ENCODE results near the gene ANKMY2.

DNA sequence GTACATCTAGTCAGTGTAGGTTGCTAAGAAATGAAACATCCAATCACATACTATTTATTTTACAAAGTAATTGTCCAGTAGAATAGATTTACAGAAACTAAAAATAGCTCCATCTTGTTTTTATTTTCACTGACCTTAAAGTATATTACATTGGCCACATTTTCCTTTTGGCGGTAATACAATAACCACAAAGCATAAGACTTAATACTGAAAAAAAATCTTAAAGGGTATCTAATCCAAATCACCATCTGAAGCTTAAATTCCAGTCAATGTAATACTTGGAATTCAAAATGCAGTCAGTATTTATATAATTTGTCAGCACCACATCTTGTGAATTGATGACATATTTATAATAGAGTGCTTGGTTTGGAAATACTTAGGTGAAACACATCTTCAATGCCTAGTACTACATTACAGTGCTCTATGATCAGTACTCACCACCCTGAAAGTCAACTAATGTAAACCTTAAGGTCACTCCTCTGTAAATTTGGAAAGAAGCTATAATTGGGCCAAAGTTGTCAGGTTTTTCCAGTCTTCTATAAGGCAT, 8.9 kb downstream of the ANKMY2 start:
- TF ChIP-seq, protein P1, sequence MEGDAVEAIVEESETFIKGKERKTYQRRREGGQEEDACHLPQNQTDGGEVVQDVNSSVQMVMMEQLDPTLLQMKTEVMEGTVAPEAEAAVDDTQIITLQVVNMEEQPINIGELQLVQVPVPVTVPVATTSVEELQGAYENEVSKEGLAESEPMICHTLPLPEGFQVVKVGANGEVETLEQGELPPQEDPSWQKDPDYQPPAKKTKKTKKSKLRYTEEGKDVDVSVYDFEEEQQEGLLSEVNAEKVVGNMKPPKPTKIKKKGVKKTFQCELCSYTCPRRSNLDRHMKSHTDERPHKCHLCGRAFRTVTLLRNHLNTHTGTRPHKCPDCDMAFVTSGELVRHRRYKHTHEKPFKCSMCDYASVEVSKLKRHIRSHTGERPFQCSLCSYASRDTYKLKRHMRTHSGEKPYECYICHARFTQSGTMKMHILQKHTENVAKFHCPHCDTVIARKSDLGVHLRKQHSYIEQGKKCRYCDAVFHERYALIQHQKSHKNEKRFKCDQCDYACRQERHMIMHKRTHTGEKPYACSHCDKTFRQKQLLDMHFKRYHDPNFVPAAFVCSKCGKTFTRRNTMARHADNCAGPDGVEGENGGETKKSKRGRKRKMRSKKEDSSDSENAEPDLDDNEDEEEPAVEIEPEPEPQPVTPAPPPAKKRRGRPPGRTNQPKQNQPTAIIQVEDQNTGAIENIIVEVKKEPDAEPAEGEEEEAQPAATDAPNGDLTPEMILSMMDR (IDR thresholded peaks at IDR 0.05), result no peak
- no peak for TF ChIP-seq POLR2A (IDR thresholded peaks at IDR 0.05)

All from right lobe of liver (tissue), 4 donors.